GM18502 (cell line): ENCODE results near the gene LRRC4C.

ENCODE experiments used
- ATAC-seq: cut with Tn5 transposase; IDR thresholded peaks from one replicate; pipeline ENCODE4 v1.9.1; 2021; ENCODE audit warnings: mild to moderate bottlenecking; ENCODE audit not compliant: unreplicated experiment, poor library complexity

LRRC4C gene

DNA sequence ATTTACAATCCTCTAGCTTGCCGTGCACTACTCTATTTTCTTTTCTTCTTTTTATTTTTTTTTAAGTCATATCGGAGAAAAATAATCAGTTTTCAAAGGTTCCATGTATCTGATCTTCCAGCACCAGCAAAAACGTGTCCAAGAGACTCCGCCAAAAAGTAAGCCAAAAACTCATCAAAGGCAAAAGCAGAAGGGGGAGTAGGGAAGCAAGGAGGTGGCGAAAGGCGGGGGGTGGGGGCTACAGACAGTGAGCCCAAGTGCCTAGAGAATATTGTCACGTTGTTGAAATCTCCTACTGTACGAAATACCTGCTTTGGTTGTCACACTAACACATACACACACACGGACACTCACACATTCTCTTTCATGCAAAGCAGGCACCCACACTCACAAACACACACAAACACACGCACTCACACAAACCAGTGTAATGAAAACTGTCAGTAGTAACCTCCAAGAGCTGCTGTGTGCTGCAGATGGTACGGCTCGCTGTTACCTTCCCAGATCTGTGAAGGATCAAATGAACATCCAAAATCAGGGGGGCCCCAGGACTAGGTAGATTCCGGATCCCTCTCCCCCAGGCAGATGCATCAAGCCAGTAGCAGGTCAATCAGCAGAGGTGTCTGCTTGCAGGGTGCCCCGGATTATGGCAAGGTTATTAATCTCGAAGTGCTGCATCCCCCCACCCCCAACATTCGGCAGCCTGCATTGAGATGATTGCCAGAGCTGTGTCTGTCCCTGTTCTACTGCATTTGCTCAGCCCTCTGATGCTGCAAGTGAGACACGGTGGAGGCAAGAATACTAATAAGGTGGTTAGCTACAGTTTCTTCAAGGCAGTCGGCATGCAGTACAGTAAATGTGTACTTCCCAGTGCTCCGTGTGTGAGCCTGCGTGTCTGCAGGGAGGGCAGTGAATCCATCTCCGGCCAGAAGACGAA, at the start of gene LRRC4C:
Gene LRRC4C (minus strand): TSS at position 188 of the 937 bp plus-strand sequence.
- ATAC-seq, result no peak

DNA sequence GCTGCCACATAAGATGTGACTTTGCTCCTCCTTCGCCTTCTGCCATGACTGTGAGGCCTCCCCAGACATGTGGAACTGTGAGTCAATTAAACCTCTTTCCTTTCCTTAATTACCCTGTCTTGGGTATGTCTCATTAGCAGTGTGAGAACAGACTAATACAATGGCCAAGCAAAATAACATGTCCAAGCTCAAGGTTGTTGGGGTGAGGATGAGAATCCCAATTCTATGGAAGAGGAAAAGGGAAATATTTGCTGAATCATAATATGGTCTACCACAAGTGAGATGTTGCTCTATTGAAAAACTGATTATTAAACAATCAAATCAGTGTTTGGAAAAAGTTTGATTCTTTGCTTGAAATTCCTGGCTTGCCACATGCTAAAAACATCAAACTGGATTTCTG, 48.7 kb upstream of the LRRC4C start:
- no peak for ATAC-seq

DNA sequence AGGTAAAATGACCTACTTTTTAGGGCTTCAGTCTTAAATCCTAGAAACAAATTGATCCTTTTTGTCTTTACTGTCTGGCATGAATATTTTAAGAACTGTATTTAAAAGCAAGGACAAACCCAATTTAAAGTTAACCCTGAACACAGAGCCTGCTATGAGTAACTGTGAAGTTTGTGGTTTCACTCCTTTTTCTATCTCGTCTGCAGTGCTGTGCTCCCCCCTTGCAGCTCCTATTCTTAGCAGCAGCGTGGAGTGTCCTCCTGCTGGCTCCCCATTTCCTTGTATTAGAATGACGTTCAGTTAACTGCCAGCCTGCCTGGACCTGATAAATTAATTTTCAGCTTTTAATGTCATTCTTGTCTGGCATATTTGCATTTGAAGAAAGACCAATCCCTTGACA, 40.0 kb upstream of the LRRC4C start:
- no peak for ATAC-seq

DNA sequence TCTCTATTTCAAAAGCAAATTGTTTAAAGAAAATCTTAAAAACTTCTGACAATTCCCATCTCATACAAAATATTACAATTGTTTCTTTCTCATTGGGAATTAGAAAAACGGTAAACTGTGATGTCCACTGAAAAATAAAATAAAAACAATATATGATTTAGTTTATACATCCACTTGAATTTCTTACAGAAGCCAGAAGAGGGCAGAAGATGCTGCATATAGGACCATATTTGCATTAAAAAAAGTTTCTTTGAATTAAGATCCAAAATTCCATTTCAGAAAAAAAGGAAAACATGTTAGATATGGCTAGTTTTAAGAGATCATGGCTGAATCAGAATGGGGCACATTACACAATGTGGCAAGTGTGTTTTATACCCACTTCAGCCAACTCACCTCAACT, 39.3 kb upstream of the LRRC4C start:
- no peak for ATAC-seq

DNA sequence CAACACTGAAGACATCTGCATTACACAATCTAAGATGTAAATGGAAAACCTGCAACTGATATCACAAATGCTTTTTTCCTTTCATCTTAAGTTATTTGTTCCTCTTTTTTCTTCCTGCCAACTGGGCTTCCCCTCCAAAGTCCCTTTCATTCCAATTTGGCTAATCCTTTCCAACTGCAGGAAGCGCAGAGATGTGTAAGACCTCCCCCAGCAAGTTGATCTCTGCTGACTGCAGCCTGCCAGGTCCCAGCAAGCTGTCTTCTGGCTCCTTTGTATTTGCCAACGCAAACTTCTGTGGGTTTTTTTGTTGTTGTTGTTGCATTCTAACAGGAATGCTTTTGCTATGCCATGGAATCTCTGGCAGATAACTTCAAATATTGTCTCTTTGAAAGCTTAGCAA, 38.5 kb upstream of the LRRC4C start:
- ATAC-seq, result no peak

DNA sequence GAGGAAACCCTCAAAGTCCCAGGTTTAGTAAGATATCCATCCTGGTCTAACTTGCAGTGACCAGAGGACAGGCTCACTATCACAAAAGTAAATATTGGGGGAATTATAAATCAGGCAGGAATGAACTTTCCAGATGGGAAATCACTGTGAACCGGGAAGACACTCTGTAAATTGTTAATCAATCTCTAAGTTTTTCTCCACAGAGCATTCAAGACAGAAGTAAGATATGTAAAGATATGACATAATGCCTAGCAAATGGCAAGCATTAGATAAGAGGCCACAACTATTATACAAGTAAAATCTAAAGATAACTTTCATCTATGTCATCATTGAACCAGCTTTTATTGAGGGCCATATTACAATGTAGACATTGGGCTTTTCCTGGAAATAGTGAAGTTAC, 35.3 kb upstream of the LRRC4C start:
- no peak for ATAC-seq

DNA sequence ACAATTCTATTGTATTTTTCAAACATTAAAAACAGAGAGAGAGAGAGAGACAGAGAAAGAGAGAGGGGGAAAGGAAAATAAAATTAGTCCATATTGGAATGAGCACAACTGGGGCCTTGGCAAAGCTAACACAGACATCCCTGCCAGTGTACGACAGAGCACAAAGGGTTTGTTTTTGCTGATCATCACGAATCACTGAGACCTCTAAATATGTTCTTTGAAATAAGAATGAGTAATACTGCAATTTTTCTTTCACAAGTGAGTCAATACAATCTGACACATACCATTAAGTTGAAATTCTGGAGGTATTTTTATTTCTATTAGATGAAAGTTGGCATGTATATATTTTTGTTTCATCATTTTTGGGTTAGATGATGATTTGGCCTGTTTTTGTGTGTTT, 27.0 kb upstream of the LRRC4C start:
- no peak for ATAC-seq

DNA sequence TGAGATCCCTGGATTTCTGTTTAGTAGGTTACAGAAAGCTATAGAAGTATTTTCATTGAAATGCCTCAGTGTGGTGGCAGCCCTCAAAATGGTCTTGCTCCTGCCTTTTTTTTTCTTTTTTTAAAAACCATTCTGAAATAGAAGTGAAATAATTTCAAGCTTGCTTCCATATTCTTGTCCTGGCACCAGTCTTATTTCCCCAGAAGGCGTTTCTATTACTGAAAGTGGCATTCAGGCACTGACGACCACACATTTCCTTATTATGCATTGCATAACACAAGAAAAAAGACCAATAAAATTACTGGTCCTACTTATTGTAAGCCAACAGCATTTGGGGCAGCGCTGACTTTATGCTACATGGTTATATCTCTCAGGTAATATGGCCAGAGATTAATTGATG, 24.5 kb upstream of the LRRC4C start:
- no peak for ATAC-seq

DNA sequence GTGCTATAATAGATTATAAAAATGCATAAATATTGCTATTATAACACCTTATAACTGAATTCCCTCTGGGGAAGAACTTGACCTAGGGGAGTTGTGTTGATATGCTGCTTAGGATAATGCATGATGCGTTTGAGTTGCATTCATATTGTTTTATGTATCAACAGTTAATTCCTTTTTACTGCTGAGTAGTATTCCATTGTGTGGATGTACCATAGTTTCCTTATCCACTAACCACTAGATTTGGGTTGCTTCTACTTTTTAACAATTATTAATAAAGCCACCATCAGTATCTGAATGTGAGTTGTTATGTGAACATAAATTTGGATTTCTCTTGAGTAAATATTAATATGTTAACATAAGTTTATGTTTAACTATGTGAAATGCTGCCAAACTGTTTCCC, 19.7 kb upstream of the LRRC4C start:
- ATAC-seq, result no peak

DNA sequence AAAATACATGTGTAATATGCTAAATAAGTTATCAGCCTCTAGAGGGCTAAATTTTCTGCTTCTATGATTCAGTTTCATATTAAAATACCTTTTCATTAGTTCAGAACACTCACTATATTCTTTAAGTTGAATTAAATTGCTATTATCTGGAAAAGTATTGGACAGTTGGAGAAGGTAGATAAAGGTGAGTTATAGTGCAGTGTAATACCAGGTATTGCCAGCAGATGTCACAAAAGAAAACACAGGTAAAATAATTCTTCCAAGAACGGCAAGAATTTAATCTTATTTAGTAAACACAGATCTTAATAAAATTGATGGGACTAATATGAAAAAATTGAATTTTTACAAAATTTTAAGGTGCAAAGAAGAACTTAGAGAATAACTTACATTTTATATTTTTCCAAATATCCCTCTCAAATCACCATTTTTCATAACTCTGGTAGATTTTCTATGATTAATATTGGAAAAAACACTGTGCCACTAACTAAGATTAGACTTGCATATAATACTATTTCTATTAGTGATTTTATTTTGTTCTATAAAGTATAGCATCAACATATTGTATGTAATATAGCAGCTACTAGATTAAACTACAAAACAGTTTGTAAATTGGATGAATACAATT, 1.7 kb upstream of the LRRC4C start:
- peak; percentile 44 for ATAC-seq

DNA sequence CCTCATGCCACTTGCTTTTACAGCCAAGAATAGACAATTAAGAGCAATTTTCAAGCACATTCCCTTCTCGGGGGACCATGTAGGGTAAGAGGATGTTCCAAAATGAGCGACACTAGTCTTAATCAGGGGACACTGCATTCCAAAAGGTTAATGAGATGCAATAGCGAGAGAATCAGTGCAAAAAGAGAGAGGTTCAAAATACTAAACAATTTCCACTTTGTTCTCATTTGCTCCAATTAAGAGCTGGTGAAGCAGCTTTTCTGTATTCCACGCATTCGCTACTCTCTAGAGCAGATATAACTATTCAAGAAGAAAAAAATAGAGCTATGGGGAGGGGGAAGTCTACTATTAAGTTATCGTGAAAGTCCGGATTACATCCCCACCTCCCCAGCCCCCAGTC, 811 bp downstream of the LRRC4C start:
- no peak for ATAC-seq

DNA sequence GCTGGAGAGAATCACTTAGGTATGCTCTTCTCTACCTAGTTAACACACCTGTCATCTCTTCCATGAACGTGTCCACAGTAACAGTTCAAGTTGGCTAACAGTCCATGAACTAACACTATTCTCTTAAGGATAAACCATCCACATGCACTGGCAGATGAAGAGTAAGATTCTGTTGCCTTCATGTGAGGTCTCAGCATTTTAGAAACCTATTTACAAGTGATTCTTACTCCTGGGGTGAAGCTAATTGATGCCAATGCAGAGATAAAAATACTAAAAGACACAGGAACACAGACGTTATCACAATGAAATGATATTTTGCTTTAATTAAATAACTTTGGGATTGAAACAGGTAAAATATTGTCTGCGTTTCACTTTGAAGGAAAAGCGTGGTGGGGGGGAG, 1.3 kb downstream of the LRRC4C start:
- no peak for ATAC-seq

DNA sequence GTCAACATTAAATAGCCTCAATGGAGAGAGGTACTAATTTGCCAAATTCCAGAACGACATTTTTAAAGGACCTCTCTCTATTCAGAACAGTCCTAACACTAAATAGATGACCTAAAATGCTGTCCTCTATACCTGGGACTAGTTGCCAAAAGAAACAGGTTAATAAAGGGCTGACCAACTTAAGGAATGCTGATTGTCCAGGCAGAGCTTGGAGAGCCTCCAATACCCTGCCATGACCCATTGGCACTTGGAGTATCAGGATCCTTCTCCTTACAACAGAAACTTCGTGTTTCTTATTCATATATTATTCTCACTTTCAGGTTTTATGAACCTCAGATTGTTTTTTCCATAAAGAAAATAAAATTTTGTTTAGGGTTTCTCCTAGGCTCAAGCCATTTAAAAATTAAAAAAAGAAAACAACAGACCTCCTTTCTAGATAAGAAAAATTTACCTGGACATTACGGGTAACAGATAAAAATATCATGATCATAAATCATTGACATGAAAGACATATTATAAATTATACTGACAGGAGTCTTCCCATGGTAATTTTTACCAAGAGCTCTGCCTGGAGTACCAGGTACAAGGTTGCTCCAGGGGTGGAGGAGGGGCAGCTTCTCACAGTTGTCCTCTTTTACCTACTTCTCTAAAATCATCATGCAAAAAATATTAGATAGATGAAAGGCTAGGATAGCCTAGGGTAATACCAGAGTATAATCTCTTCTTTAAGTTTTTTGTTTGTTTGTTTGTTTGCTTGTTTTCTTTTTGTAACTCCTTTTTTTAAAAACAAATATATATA, 2.0 kb downstream of the LRRC4C start:
- ATAC-seq, result no peak

DNA sequence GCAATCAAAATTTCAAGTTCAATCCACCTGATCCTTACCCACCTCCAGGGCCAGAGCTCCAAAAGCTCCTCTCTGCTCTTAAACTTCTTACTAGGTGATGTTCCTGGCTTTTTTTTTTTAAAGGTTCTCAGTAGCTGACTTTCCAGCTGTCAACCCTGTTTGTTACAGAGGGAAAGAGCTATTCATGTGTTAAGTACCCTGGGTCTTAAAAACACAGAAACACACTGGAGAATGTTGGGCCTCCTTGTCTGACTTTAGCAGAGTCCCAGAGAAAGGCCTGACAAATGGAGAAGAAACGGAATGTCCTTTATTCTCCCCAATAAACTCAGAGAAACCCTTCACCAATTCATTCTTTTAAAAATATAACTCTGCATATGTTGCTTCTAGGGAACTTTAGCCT, 3.2 kb downstream of the LRRC4C start:
- ATAC-seq, result no peak

DNA sequence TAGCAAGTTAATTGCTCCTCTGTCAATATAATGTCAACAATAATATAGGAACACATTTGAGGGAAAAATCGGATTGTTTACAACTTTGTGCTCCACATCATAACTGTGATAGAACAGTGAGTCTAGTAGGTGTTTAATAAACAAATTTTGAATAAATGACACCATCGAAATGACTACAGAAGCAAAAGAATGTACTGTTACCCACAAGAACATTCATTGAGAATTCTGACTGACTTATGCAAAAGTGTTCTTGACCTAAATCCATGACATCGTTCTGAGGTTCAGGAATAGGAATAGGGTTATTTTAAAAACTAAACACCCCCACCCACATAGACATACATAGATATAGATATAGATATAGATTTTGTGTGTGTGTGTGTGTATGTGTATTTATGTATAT, 8.4 kb downstream of the LRRC4C start:
- no peak for ATAC-seq

DNA sequence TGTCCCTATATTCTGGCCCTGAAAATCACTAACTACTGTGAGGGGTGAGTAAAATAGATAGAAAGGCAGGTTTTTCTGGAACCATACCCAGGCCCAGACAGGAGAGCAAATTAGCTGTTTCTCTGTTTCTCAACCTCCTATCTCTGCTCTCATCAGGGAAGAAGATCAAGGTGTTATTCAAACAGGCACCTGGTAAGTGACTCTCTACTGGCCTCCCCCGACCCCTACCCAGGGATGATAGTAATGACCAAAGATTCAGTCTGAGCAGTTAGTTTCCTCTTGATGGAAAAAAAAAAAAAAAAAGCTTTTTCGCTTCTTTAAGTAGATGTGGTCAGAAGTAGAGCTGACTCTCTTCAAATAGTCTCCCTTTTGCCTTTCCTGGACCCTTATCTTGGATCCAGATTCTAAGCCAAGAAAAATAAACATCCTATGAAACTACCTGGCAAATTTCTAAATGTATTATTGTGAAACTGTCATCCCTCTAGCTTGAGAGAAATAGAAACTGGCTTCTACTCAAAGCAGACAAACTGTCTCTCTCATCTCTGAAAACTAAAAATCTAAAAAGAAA, 9.9 kb downstream of the LRRC4C start:
- no peak for ATAC-seq

DNA sequence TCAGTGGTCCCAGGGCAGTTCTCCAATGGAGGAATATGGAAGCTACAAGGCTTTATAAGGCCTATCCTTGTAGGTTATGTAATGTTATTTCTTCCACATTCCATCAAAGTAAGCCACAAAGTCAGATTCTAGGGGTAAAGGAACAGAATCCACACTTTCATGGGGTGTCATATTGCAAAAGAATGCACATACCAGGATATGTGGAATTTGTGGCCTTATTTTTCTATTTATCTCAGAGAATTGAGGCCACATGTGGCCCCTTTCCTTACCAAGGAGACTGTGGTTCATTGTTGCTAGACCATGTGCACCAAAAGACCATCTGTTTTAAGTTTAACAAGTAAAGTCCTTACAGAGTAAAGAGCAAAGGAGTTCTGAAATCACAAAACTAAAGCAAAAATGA, 12.9 kb downstream of the LRRC4C start:
- ATAC-seq, result no peak

DNA sequence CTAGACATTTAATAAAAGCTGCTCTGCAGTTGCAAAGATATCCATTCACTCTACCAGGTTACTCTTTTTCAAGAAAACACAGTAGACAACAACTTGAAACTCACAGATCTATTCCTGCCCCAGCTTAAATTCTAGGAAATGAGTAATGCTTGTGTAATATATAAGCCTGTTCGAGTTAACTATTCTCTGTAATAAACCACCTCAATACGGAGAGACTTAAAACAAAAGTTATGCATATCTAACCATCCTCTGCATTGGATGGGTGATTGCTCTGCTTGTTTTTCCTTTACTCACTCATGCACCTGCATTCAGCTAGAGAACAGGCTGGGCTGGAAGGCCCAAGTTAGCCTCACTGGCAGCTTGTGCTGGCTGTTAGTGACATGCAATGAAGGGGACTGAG, 13.3 kb downstream of the LRRC4C start:
- ATAC-seq, result no peak

DNA sequence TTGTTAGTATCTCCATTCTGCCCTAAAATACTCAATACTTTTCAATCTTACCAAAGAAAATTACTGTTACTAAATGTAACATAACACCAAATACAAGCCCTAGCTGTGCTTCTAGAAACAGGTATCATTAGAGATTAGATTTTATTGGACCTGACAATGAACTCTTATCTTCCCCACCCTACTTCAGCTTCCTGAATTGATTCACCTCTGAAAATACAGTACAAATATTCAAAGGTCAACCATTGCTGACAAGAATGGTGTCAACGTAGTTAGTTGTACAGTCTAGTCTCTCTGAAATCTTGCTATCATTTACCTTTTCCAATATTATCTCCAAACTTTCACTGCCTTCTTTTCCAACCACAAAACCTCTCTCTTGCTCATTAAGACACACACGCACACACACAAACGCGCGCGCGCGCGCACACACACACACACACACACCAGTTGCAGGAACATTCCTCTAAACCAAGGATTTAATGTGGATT, 22.4 kb downstream of the LRRC4C start:
- no peak for ATAC-seq

DNA sequence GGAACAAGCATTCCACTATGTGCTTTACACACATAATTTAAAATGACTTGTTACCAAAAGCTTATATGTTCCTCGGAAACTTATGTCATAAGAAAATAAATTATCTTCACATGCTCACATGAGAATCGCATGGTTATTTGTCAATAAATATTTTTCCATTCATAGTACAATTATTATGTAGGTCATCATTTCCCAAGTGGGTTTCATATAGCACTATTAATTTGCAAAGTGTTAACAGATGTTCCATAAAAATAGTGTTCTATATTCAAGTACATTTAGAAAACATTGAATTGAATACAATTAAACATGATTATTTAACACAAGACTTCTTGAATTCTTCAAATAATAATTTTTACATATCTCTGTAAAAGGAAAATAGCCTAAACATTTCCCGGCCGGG, 23.9 kb downstream of the LRRC4C start:
- ATAC-seq, result no peak

DNA sequence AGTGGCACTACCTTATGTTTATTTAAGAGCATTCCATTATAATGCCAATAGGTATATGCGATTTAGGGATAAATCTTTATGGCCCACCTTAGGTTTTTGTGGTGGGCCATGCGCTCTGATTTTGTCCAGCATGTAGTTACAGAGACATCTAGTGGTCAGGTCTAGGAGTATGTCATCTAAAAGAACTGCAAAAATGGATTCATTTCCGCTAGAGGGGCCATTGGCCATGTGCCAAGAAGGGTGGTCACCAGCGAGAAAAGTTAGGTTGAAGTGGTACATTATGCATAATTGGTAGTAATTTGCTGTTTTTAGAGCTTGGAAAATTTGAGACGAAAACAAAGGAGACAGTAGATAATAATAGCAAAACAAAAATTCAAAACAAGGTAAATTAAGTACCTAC, 27.7 kb downstream of the LRRC4C start:
- ATAC-seq, result no peak
